AG09309 (cell line): ENCODE data around the gene PDE4D.

Experiments used
- DNase-seq: peaks from one replicate; pipeline ENCODE4 v3.0.0-alpha.2; 2010; ENCODE audit warnings: low read depth
- H3K4me3 ChIP-seq: 2 replicates; pipeline ENCODE4 v1.5.1; 2011; ENCODE audit warnings: mild to moderate bottlenecking, low read depth, low read length, moderate library complexity; ENCODE audit not compliant: control insufficient read depth
- CTCF ChIP-seq: IDR thresholded peaks from 2 replicates; pipeline ENCODE4 v1.5.1; 2011; ENCODE audit warnings: mild to moderate bottlenecking, low read depth, low read length, inconsistent platforms; ENCODE audit not compliant: insufficient read depth, control insufficient read depth; ENCODE audit errors: missing control alignments

The PDE4D gene

GRCh38 chr5:59535561-59535960 lies 358.0 kb downstream of the PDE4D start:
- no peak overlapping the region for H3K4me3 ChIP-seq
- DNase-seq = no peak
- no peak for TF ChIP-seq CTCF

- no peak for TF ChIP-seq CTCF
These were observed 359.8 kb downstream of the PDE4D start for GRCh38 chr5:59533730-59534108.

GRCh38 chr5:59532979-59533729 lies 360.4 kb downstream of the PDE4D start:
- no peak overlapping the region for H3K4me3 ChIP-seq
- no peak for DNase-seq
- TF ChIP-seq CTCF = no peak

More at GRCh38 chr5:59533730-59534108, 359.8 kb downstream of the PDE4D start:
- no peak overlapping the region for H3K4me3 ChIP-seq
- no peak for DNase-seq

GRCh38 chr5:59529239-59529638 lies 364.3 kb downstream of the PDE4D start:
- no peak for DNase-seq
- no peak for TF ChIP-seq CTCF
- H3K4me3 ChIP-seq = no peak overlapping the region

- DNase-seq = no peak
- no peak overlapping the region for H3K4me3 ChIP-seq
- TF ChIP-seq CTCF = no peak
These were observed 365.2 kb downstream of the PDE4D start for GRCh38 chr5:59528202-59528862.

- H3K4me3 ChIP-seq = no peak overlapping the region
- no peak for DNase-seq
- TF ChIP-seq CTCF = no peak
These were observed 367.6 kb downstream of the PDE4D start for GRCh38 chr5:59525957-59526356.
